DND-41 (cell line): ENCODE data around the gene CROT.

ENCODE experiments used
- ATAC-seq: fragments of 200-7000 bp; cut with Tn5 transposase; 3 replicates; pipeline ENCODE4 v1.9.1; 2021; ENCODE audit warnings: low read depth; ENCODE audit not compliant: insufficient read depth
- DNase-seq: peaks from one replicate; pipeline ENCODE4 v3.0.0-alpha.2; 2020
- H2AFZ ChIP-seq: 2 replicates; pipeline ENCODE4 v1.6.0; 2012; ENCODE audit warnings: low read depth, low read length
- H3K27ac ChIP-seq: 2 replicates; pipeline ENCODE4 v1.5.1; 2012; ENCODE audit warnings: low read length, inconsistent platforms
- H3K27me3 ChIP-seq: fragments of 200-600 bp; sonication (generic); 2 replicates; pipeline ENCODE4 v1.6.0; 2012; ENCODE audit warnings: low read length, mild to moderate bottlenecking, inconsistent platforms; ENCODE audit not compliant: insufficient read depth, poor library complexity
- H3K36me3 ChIP-seq: 2 replicates; pipeline ENCODE4 v1.5.1; 2012; ENCODE audit warnings: low read length, inconsistent platforms; ENCODE audit not compliant: insufficient read depth
- H3K4me1 ChIP-seq: 2 replicates; pipeline ENCODE4 v1.5.1; 2012; ENCODE audit warnings: mild to moderate bottlenecking, low read length; ENCODE audit not compliant: insufficient read depth
- H3K4me2 ChIP-seq: 2 replicates; pipeline ENCODE4 v1.6.0; 2012; ENCODE audit warnings: mild to moderate bottlenecking, moderate library complexity, low read length, inconsistent platforms; ENCODE audit not compliant: insufficient read depth
- H3K4me3 ChIP-seq, 2 experiments: fragments of 200-600 bp in 1 of 2; shearing (Covaris generic) in 1 of 2; 2 replicates each; pipeline ENCODE4 v1.5.1; 2012 to 2016; ENCODE audit warnings: inconsistent platforms in 2 of 2, low read length in 2 of 2, mild to moderate bottlenecking in 2 of 2, low read depth in 1 of 2, moderate library complexity in 1 of 2
- H3K79me2 ChIP-seq: 2 replicates; pipeline ENCODE4 v1.6.0; 2012; ENCODE audit warnings: low read length, inconsistent platforms; ENCODE audit not compliant: insufficient read depth
- H3K9ac ChIP-seq: 2 replicates; pipeline ENCODE4 v1.6.0; 2012; ENCODE audit warnings: low read depth, mild to moderate bottlenecking, inconsistent platforms, low read length, moderate library complexity
- H3K9me3 ChIP-seq: 2 replicates; pipeline ENCODE4 v1.5.1; 2012; ENCODE audit warnings: low read length, moderate library complexity, mild to moderate bottlenecking, inconsistent platforms; ENCODE audit not compliant: insufficient read depth, severe bottlenecking
- H4K20me1 ChIP-seq: 2 replicates; pipeline ENCODE4 v1.6.0; 2012; ENCODE audit warnings: low read length; ENCODE audit not compliant: insufficient read depth
- EZH2 ChIP-seq: IDR thresholded peaks from 3 replicates; pipeline ENCODE4 v1.6.1; 2012; ENCODE audit warnings: borderline replicate concordance, low read depth, mild to moderate bottlenecking, moderate library complexity, low read length, inconsistent platforms; ENCODE audit not compliant: severe bottlenecking
- TF ChIP-seq, protein P1 (sequence below): IDR thresholded peaks from 2 replicates; pipeline ENCODE4 v1.5.1; 2012; ENCODE audit warnings: borderline replicate concordance, low read length, moderate library complexity, mild to moderate bottlenecking; ENCODE audit not compliant: poor library complexity, severe bottlenecking; ENCODE audit errors: extremely low read depth

The CROT gene

GRCh38 chr7:87361320-87361719, 15.9 kb downstream of the CROT start:
- no peak for ATAC-seq
- no peak overlapping the region for H3K4me3 ChIP-seq

DNA sequence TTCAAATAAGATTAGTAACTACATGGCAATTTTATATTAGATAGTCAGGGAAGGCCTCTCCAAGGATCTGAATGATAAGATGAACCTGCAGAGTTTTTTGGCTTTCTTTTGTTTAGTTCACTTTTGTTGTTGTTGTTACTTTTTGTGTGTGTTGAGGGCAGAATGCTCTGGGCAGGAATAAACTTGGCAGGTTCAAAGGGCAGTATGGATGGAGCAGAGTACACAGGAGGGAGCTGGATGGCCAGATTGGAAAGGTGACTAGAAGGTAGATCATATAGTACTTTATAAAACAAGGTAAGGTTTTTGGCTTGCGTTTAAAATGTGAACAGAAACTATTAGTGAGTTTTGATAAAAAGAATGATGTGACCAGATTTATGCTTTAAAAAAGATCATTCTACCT, 17.9 kb downstream of the CROT start:
- H3K4me2 ChIP-seq, result no peak overlapping the region
- peaks cover 21% of the 10 kb centered on the region; the same call in 1 of the 2 replicates for H3K36me3 ChIP-seq
- H3K9me3 ChIP-seq, result no peaks in the 10 kb centered on the region
- H3K4me1 ChIP-seq, result no peaks in the 10 kb centered on the region
- H3K9ac ChIP-seq, result no peak overlapping the region
- H2AFZ ChIP-seq, result no peak overlapping the region
- ATAC-seq, result no peak
- TF ChIP-seq, protein P1, sequence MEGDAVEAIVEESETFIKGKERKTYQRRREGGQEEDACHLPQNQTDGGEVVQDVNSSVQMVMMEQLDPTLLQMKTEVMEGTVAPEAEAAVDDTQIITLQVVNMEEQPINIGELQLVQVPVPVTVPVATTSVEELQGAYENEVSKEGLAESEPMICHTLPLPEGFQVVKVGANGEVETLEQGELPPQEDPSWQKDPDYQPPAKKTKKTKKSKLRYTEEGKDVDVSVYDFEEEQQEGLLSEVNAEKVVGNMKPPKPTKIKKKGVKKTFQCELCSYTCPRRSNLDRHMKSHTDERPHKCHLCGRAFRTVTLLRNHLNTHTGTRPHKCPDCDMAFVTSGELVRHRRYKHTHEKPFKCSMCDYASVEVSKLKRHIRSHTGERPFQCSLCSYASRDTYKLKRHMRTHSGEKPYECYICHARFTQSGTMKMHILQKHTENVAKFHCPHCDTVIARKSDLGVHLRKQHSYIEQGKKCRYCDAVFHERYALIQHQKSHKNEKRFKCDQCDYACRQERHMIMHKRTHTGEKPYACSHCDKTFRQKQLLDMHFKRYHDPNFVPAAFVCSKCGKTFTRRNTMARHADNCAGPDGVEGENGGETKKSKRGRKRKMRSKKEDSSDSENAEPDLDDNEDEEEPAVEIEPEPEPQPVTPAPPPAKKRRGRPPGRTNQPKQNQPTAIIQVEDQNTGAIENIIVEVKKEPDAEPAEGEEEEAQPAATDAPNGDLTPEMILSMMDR, result no peak
- no peak for TF ChIP-seq EZH2
- H3K27ac ChIP-seq, result no peak overlapping the region
- H3K27me3 ChIP-seq, result no peaks in the 10 kb centered on the region
- no peak overlapping the region for H3K4me3 ChIP-seq
- no peaks in the 10 kb centered on the region for H3K79me2 ChIP-seq
- no peaks in the 10 kb centered on the region for H4K20me1 ChIP-seq
- DNase-seq, result no peak

More at GRCh38 chr7:87361320-87361719, 15.9 kb downstream of the CROT start:
- H3K36me3 ChIP-seq, result peaks cover 27% of the 10 kb centered on the region; the same call in 1 of the 2 replicates
- no peaks in the 10 kb centered on the region for H3K27me3 ChIP-seq
- H3K27ac ChIP-seq, result no peak overlapping the region
- DNase-seq, result no peak
- no peaks in the 10 kb centered on the region for H3K9me3 ChIP-seq
- no peaks in the 10 kb centered on the region for H3K79me2 ChIP-seq
- no peak overlapping the region for H3K9ac ChIP-seq
- H4K20me1 ChIP-seq, result no peaks in the 10 kb centered on the region
- H3K4me2 ChIP-seq, result no peak overlapping the region
- TF ChIP-seq, protein P1, result no peak
- TF ChIP-seq EZH2, result no peak
- H3K4me1 ChIP-seq, result no peaks in the 10 kb centered on the region
- H2AFZ ChIP-seq, result no peak overlapping the region

- no peak overlapping the region for H3K4me2 ChIP-seq
- peaks cover 21% of the 10 kb centered on the region; the same call in 1 of the 2 replicates for H3K36me3 ChIP-seq
- no peaks in the 10 kb centered on the region for H3K9me3 ChIP-seq
- no peak overlapping the region for H3K9ac ChIP-seq
- no peak overlapping the region for H2AFZ ChIP-seq
- no peaks in the 10 kb centered on the region for H3K4me1 ChIP-seq
- no peak for DNase-seq
- H3K27me3 ChIP-seq, result no peaks in the 10 kb centered on the region
- H3K4me3 ChIP-seq, result no peak overlapping the region
- ATAC-seq, result no peak
- TF ChIP-seq EZH2, result no peak
- TF ChIP-seq, protein P1, result no peak
- H4K20me1 ChIP-seq, result no peaks in the 10 kb centered on the region
- H3K79me2 ChIP-seq, result no peaks in the 10 kb centered on the region
- no peak overlapping the region for H3K27ac ChIP-seq
Measured at GRCh38 chr7:87364246-87364645, 18.8 kb downstream of the CROT start.

DNA sequence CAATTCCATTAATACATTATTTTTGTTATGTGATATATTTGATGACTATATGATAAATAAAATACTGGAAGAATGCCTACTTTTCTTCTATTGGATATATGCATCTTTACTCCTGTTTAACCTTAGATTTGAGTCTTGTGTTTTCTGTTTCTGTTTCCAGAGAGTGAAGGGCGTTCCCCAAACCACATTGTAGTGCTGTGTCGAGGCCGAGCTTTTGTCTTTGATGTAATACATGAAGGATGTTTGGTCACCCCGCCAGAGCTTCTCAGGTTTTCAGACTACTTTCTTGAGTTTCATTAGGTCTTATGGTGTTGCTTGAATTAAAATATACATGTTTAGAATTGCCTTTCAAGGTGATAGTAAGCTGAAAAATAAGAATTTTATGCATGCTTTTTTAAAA, 23.8 kb downstream of the CROT start:
- H3K36me3 ChIP-seq, result peaks cover 15% of the 10 kb centered on the region; the same call in 1 of the 2 replicates
- no peak overlapping the region for H2AFZ ChIP-seq
- ATAC-seq, result no peak
- no peaks in the 10 kb centered on the region for H3K27me3 ChIP-seq
- H3K4me3 ChIP-seq, result no peak overlapping the region
- H3K9me3 ChIP-seq, result no peaks in the 10 kb centered on the region
- H3K4me2 ChIP-seq, result no peak overlapping the region
- no peaks in the 10 kb centered on the region for H4K20me1 ChIP-seq
- DNase-seq, result no peak
- H3K4me1 ChIP-seq, result no peaks in the 10 kb centered on the region
- H3K27ac ChIP-seq, result no peak overlapping the region
- no peak overlapping the region for H3K9ac ChIP-seq
- no peaks in the 10 kb centered on the region for H3K79me2 ChIP-seq
- TF ChIP-seq, protein P1, result no peak
- TF ChIP-seq EZH2, result no peak
